Effector memory CD4-positive, alpha-beta T cell (primary cell): ENCODE results near the gene LRRC7.

ENCODE experiments used
- DNase-seq, 3 donors: peaks; one replicate each; pipeline ENCODE4 v3.0.0-alpha.2; 2020
- H3K27ac ChIP-seq: 2 replicates; pipeline ENCODE4 v1.7.0; 2013; ENCODE audit warnings: mild to moderate bottlenecking, low read length, moderate library complexity; ENCODE audit not compliant: insufficient read depth, poor library complexity, severe bottlenecking
- H3K27me3 ChIP-seq: replicated peaks from 2 replicates; pipeline ENCODE4 v1.7.0; 2013; ENCODE audit warnings: mild to moderate bottlenecking, low read length; ENCODE audit not compliant: insufficient read depth, control insufficient read depth, poor library complexity, severe bottlenecking
- H3K36me3 ChIP-seq: 2 replicates; pipeline ENCODE4 v1.7.0; 2013; ENCODE audit warnings: mild to moderate bottlenecking, low read length, moderate library complexity; ENCODE audit not compliant: control insufficient read depth, insufficient read depth
- H3K4me1 ChIP-seq: 2 replicates; pipeline ENCODE4 v1.7.0; 2013; ENCODE audit warnings: low read length, mild to moderate bottlenecking; ENCODE audit not compliant: control insufficient read depth, insufficient read depth, poor library complexity, severe bottlenecking
- H3K4me3 ChIP-seq: 2 replicates; pipeline ENCODE4 v1.7.0; 2013; ENCODE audit warnings: low read length, low read depth, mild to moderate bottlenecking; ENCODE audit not compliant: insufficient read depth, poor library complexity, severe bottlenecking
- H3K9me3 ChIP-seq: 2 replicates; pipeline ENCODE4 v1.7.0; 2013; ENCODE audit warnings: mild to moderate bottlenecking, low read length, moderate library complexity; ENCODE audit not compliant: control insufficient read depth

LRRC7 gene

DNA sequence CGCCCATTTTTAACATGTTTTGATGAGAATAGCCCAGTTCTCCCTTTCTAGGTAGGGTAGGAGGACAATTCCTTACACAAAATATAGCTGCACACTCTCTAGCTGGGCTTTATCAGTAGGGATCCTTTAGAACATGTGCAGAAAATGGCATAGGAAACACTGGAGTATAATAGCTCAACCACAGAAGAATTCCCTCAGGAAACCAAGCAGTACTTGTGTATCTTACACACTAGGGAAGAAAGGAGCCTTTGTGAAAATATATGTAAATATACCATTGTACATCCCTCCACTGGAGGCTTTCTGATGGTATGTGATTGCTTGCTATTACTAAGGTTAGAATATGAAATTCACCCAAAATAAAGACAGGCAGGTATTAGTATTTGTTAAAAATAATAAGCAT lies 484.2 kb downstream of the LRRC7 start:
- DNase-seq, result no peak
- Histone ChIP-seq H3K9me3 (no peaks in the 10 kb centered on the region), H3K27ac (no peak overlapping the region), H3K36me3 (no peaks in the 10 kb centered on the region), H3K4me1 (no peaks in the 10 kb centered on the region), H3K27me3 (no peaks in the 10 kb centered on the region), H3K4me3 (no peak overlapping the region)

DNA sequence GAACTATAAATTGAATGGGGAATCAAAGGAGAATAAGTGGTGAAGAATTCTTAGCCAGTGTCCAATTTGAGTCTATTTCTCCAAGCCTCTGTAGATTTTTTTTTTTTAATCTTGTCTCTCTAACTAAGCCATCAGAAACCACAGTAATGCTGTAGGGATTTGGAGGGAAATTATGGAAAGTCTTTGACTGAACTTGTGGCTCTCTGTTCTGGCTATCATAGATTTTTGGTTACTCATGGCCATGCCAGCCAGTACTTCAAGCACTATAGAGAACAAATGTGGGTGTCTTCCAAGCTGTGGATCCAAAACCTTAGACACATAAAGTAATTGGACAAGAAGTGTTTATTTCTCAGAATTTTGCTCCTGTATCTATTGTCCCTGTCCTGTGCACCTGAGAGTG lies 489.8 kb downstream of the LRRC7 start:
- Histone ChIP-seq H3K9me3 (no peaks in the 10 kb centered on the region), H3K36me3 (no peaks in the 10 kb centered on the region), H3K27ac (no peak overlapping the region), H3K4me1 (no peaks in the 10 kb centered on the region), H3K27me3 (no peaks in the 10 kb centered on the region), H3K4me3 (no peak overlapping the region)
- DNase-seq, result no peak

DNA sequence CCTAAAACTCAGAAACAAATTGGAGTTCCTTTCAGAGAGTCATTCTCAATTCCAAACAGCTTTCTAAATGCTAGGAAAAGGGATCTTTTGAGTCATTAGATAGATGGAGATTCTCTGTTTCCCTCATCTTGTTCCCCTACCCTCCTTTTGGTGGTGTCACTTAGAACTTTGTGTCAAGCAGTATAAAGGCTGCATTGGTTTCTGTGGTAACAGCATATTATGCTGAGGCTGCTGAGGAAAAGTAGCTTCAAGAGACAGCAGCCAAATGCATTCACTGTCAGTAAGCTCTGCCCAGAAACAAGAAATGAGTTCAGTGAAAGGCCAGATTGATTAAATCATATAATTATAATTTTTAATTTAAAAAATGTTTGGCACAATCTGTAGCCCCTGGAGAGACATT lies 493.5 kb downstream of the LRRC7 start:
- no peak overlapping the region for H3K4me3 ChIP-seq
- no peaks in the 10 kb centered on the region for H3K9me3 ChIP-seq
- DNase-seq, result no peak
- H3K36me3 ChIP-seq, result no peaks in the 10 kb centered on the region
- H3K4me1 ChIP-seq, result no peaks in the 10 kb centered on the region
- H3K27me3 ChIP-seq, result no peaks in the 10 kb centered on the region
- H3K27ac ChIP-seq, result no peak overlapping the region

DNA sequence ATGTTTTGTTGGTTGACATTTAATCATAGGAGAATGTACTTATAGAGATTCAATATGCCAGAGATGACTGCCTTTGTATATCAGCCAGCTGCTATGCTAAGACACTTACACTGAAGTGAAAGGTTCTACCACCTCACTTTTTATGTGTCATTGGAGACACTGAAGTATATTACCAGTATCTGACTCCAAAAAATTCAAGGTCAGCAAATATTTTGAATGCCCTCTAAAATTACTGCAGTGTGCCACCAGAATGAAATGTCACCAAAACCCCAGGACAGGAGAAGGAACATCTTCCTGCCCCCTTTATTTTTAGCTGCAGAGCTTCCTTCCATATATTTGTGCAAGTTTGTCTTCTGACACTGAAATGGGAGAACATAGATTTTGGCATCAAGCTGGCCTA lies 496.1 kb downstream of the LRRC7 start:
- H3K27me3 ChIP-seq, result no peaks in the 10 kb centered on the region
- no peak for DNase-seq
- no peak overlapping the region for H3K27ac ChIP-seq
- H3K9me3 ChIP-seq, result no peaks in the 10 kb centered on the region
- no peaks in the 10 kb centered on the region for H3K36me3 ChIP-seq
- no peaks in the 10 kb centered on the region for H3K4me1 ChIP-seq
- no peak overlapping the region for H3K4me3 ChIP-seq

DNA sequence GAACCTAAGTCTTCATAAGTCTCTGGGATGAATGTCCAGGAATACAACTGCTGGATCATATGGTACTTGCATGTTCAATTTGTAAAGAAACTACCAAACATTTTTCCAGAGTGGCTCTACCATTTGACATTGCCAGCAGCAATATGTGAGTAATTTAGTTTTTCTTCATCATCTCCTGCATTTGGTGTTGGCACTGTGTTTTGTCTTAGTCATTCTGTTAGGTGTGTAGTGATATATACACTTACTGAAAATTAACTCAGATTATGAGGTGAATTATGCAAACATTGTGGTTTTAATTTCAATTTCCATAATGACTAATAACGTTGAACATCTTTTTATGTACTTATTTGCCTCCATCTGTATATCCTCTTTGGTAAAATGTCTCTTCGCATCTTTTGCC lies 499.0 kb downstream of the LRRC7 start:
- H3K4me3 ChIP-seq, result no peak overlapping the region
- no peaks in the 10 kb centered on the region for H3K27me3 ChIP-seq
- no peak for DNase-seq
- no peaks in the 10 kb centered on the region for H3K4me1 ChIP-seq
- no peaks in the 10 kb centered on the region for H3K36me3 ChIP-seq
- no peaks in the 10 kb centered on the region for H3K9me3 ChIP-seq
- no peak overlapping the region for H3K27ac ChIP-seq

DNA sequence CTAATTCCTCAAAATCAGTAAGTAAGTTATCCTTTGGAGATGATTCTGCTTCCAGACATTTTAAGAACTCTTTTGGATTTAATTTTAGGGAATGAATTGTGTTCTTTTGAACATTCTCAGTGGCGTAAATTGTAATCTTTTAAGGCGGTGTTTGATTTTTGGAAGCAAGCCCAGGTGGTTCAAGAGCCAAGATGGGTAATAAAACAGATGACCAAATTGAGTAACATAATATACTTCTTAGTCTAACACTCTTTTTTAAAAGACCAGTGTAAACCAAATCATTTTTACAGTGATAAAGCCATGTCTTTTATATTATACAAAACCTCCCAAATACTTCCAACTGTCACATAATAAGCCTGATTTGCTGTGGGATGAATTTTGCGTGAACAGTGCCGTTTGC lies 503.9 kb downstream of the LRRC7 start:
- H3K9me3 ChIP-seq, result no peaks in the 10 kb centered on the region
- H3K27me3 ChIP-seq, result no peaks in the 10 kb centered on the region
- no peaks in the 10 kb centered on the region for H3K4me1 ChIP-seq
- H3K4me3 ChIP-seq, result no peak overlapping the region
- no peak overlapping the region for H3K27ac ChIP-seq
- no peaks in the 10 kb centered on the region for H3K36me3 ChIP-seq
- no peak for DNase-seq

DNA sequence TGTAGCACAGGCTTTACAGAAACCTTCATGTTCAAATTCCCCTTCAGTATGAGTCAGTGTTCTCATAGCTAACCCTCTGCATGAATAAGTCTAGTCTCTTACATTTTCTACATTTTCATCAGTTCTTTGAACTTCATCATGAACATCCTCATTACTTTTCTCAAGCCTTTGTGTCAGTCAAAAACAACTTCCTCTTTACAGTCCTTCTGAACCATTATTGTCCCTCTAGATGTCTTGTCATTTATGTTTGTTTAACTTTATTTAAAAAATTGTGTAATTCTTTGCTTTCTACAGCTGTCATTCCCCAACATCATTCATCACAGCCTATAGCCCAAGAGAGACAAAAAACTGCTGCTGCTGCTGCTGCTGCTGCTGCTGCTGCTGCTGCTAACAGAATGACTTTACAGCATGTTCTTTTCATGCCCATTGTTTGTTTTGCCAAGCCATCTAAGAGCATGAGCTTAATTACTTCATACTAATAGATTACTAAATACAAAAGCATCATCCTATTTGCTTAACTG lies 504.6 kb downstream of the LRRC7 start:
- DNase-seq, result no peak
- H3K36me3 ChIP-seq, result no peaks in the 10 kb centered on the region
- H3K4me1 ChIP-seq, result no peaks in the 10 kb centered on the region
- H3K27me3 ChIP-seq, result no peaks in the 10 kb centered on the region
- H3K4me3 ChIP-seq, result no peak overlapping the region
- H3K9me3 ChIP-seq, result no peaks in the 10 kb centered on the region
- no peak overlapping the region for H3K27ac ChIP-seq

DNA sequence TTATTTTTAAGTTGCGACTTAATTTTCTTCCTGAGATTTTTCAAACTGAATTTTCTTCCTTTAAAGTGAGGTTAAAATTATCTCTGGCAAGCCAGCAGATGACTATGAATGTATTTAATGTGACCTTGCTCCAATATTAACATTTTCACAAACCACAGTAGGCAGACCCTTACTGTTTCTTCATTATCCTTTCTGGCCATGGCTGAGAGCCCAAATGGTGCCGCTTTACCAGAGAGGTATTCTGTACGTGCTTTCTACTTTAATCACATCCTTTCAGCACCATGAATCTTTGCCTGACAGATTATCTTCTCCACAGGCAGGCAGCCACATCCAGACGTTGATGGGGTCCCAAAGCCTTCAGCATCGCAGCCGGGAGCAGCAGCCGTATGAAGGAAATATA lies 508.0 kb downstream of the LRRC7 start:
- Histone ChIP-seq H3K27ac (no peak overlapping the region), H3K4me1 (no peaks in the 10 kb centered on the region), H3K27me3 (no peaks in the 10 kb centered on the region), H3K4me3 (no peak overlapping the region), H3K9me3 (no peaks in the 10 kb centered on the region), H3K36me3 (no peaks in the 10 kb centered on the region)
- no peak for DNase-seq

DNA sequence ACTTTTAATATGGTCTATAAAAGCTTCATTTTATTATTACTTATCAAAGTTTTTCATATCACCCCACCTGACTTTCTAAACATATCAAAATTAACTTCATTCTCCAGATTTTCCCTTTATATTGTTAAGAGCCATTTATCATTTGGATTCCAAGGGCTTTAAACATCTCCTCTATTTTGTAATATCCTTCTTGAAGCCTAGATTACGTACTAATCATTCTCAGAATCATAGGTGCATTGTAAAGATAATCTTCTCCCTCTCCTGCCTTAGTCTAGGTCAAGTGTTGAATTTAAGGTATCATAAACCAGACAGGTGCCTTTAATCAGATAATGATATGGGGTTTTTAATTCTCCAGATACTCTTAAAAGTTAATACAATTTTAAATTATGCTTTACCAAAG lies 509.3 kb downstream of the LRRC7 start:
- DNase-seq, result no peak
- H3K36me3 ChIP-seq, result no peaks in the 10 kb centered on the region
- no peak overlapping the region for H3K27ac ChIP-seq
- no peaks in the 10 kb centered on the region for H3K4me1 ChIP-seq
- H3K27me3 ChIP-seq, result no peaks in the 10 kb centered on the region
- H3K9me3 ChIP-seq, result no peaks in the 10 kb centered on the region
- H3K4me3 ChIP-seq, result no peak overlapping the region

DNA sequence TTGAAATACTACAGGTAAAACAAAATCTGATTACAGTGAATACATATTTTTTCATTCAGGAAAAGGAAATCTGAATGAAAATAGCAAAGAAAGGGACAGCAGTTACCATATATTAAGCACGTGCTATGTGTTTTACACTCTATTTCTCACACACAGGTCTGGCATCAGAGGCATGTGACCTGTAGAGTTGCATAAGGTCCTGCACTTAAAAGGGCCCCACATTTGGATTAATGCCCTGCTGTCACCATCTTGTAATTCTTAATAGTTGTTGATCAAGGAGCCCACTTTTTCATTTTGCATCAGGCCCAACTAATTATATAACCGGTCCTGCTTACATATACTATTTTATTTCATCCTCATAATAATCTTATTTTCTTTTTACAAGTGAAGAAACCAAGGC lies 511.8 kb downstream of the LRRC7 start:
- H3K4me3 ChIP-seq, result no peak overlapping the region
- no peaks in the 10 kb centered on the region for H3K27me3 ChIP-seq
- no peaks in the 10 kb centered on the region for H3K9me3 ChIP-seq
- H3K36me3 ChIP-seq, result no peaks in the 10 kb centered on the region
- H3K27ac ChIP-seq, result no peak overlapping the region
- no peak for DNase-seq
- H3K4me1 ChIP-seq, result no peaks in the 10 kb centered on the region

DNA sequence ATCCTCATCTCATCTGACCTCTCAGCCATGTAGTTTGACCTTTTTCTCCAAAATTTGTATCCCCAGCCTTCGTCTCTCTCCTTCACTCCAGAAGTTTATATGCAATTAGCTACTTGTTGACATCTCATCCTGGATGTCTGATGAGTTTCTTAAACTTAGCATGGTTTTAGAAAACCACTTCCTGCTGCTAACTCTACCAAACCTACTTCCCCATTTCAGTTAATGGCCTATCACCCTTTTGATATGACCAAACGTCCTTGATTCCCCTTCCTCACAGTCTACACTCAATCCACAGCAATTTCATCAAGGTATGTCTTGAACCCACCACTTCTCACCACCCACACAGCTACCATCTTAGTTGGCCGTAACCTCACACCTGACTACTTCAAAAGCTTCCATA lies 515.8 kb downstream of the LRRC7 start:
- DNase-seq, result no peak
- no peaks in the 10 kb centered on the region for H3K36me3 ChIP-seq
- H3K27ac ChIP-seq, result no peak overlapping the region
- no peak overlapping the region for H3K4me3 ChIP-seq
- no peaks in the 10 kb centered on the region for H3K9me3 ChIP-seq
- no peaks in the 10 kb centered on the region for H3K4me1 ChIP-seq
- no peaks in the 10 kb centered on the region for H3K27me3 ChIP-seq
